Left lung (tissue), 10 donors: ENCODE results near the gene NRG3. TPM values are rescaled to one million over a fixed set of nuclear protein-coding genes. Genes with fewer than 3 reads are reported as not detected.
"Not testable (repeated sequence)": the region's sequence is repeated elsewhere in the genome, so short reads cannot be mapped to it uniquely, and the experiment has no call there.

ENCODE experiments used
- ATAC-seq: fragments of 200-7000 bp; cut with Tn5 transposase; one replicate; pipeline ENCODE4 v1.9.1; 2020; ENCODE audit warnings: moderate library complexity
- DNase-seq, 4 donors: peaks; one replicate each; pipeline ENCODE4 v3.0.0-alpha.2; 2013 to 2020
- H3K27ac ChIP-seq, 2 donors: fragments of 200-600 bp; sonication (generic) in 1 of 2; one replicate each; pipeline versions ENCODE4 v1.5.0 to v1.8.0; 2020 to 2021
- H3K27me3 ChIP-seq, 2 donors: fragments of 200-600 bp; sonication (generic) in 1 of 2; one replicate each; pipeline versions ENCODE4 v1.5.0 to v1.8.0; 2020 to 2021
- H3K36me3 ChIP-seq, 2 donors: fragments of 200-600 bp; sonication (generic) in 1 of 2; one replicate each; pipeline versions ENCODE4 v1.5.0 to v1.8.0; 2020 to 2021
- H3K4me1 ChIP-seq, 2 donors: fragments of 200-600 bp; one replicate each; pipeline ENCODE4 v1.8.0; 2021
- H3K4me3 ChIP-seq, 2 donors: fragments of 200-600 bp; sonication (generic) in 1 of 2; one replicate each; pipeline versions ENCODE4 v1.5.0 to v1.8.0; 2020 to 2021; ENCODE audit warnings: mild to moderate bottlenecking in 1 of 2
- H3K9me3 ChIP-seq, 2 donors: fragments of 200-600 bp; sonication (generic) in 1 of 2; one replicate each; pipeline versions ENCODE4 v1.5.0 to v1.8.0; 2020 to 2021
- CTCF ChIP-seq, 2 donors: fragments of 200-600 bp; sonication (generic) in 1 of 2; IDR thresholded peaks; one replicate each; pipeline versions ENCODE4 v1.5.0 to v1.8.0; 2021; ENCODE audit warnings: antibody characterized with exemption in 2 of 2
- intact Hi-C, 2 donors: fragments of 100-400 bp; cut with DNase I; formaldehyde crosslinking; loops; one replicate each; pipeline versions ENCODE4 v1.11.2 to v1.14.2; 2022
- polyA plus RNA-seq, 6 donors: library from polyadenylated mRNA; unstranded; fragments of 120-200 nt; gene quantifications; one replicate each; pipeline ENCODE4 v1.2.1, GENCODE V29; 2013; ENCODE audit not compliant: insufficient read length in 6 of 6
- total RNA-seq, 2 donors: library from RNA; stranded (reverse); fragmentation: NEBNext Ultra II Directional; extraction: Animal tissue kit (Norgen Biotek cat#: 25700); gene quantifications; one replicate each; pipeline ENCODE4 v1.2.1, GENCODE V29; 2021
- donor health status: DM: no; HTN: yes; CAD: no.
- donor health status: DM: no; HTN: no; CAD: no.

The NRG3 gene
- total and polyA plus RNA-seq, 8 donors: 1.0 to 1.7 (median 1.1) TPM

- H3K36me3 ChIP-seq: no peaks in the 10 kb centered on the region
- H3K27me3 ChIP-seq: no peaks in the 10 kb centered on the region
- DNase-seq: no peak
- H3K27ac ChIP-seq: no peak overlapping the region
- no peak for TF ChIP-seq CTCF (IDR thresholded peaks at IDR 0.05)
- intact Hi-C loops: no loop called here
- H3K9me3 ChIP-seq: no peaks in the 10 kb centered on the region
- H3K4me1 ChIP-seq: no peaks in the 10 kb centered on the region
- ATAC-seq: no peak
- H3K4me3 ChIP-seq: no peak overlapping the region
Measured at GRCh38 chr10:82953909-82954308, 1078.9 kb downstream of the NRG3 start.

DNA sequence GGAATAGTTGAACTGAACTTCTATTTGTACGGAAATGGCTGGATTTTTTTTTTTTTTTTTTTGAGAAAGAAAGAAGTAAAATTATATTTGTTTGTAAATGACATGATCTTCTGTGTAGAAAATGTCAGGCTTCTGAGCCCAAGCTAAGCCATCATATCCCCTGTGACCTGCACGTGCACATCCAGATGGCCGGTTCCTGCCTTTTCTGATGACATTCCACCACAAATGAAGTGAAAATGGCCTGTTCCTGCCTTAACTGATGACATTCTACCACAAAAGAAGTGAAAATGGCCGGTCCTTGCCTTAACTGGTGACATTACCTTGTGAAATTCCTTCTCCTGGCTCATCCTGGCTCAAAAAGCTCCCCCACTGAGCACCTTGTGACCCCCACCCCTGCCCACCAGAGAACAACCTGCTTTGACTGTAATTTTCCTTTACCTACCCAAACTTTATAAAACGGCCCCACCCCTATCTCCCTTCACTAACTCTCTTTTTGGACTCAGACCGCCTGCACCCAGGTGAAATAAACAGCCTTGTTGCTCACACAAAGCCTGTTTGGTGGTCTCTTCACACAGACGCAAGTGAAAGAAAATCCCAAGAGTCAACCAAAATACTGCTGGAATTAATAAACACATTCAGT lies 1085.5 kb downstream of the NRG3 start:
- not testable (repeated sequence) for DNase-seq, ATAC-seq

GRCh38 chr10:82961864-82962263 lies 1086.9 kb downstream of the NRG3 start:
- intact Hi-C loops: no loop called here
- Histone ChIP-seq H3K4me1 (no peaks in the 10 kb centered on the region), H3K9me3 (no peaks in the 10 kb centered on the region), H3K4me3 (no peak overlapping the region), H3K27ac (no peak overlapping the region), H3K36me3 (no peaks in the 10 kb centered on the region), H3K27me3 (no peaks in the 10 kb centered on the region)
- ATAC-seq (no peak), DNase-seq (no peak)
- TF ChIP-seq CTCF (IDR thresholded peaks at IDR 0.05): no peak

More for the DNA sequence above, 1085.5 kb downstream of the NRG3 start:
- intact Hi-C loops, H3K27ac ChIP-seq, H3K4me1 ChIP-seq, H3K4me3 ChIP-seq, H3K9me3 ChIP-seq, H3K36me3 ChIP-seq, H3K27me3 ChIP-seq: not testable (repeated sequence)

GRCh38 chr10:82966130-82966529 lies 1091.1 kb downstream of the NRG3 start:
- intact Hi-C loops: no loop called here
- ATAC-seq (no peak), DNase-seq (no peak)
- H3K4me3 ChIP-seq: no peak overlapping the region
- H3K27me3 ChIP-seq: no peaks in the 10 kb centered on the region
- no peak overlapping the region for H3K27ac ChIP-seq
- no peak for TF ChIP-seq CTCF (IDR thresholded peaks at IDR 0.05)
- no peaks in the 10 kb centered on the region for H3K4me1 ChIP-seq
- H3K36me3 ChIP-seq: no peaks in the 10 kb centered on the region
- H3K9me3 ChIP-seq: no peaks in the 10 kb centered on the region

GRCh38 chr10:82968533-82968932 lies 1093.5 kb downstream of the NRG3 start:
- no peak for ATAC-seq
- H3K4me3 ChIP-seq: no peak overlapping the region
- no peaks in the 10 kb centered on the region for H3K27me3 ChIP-seq
- intact Hi-C loops: no loop called here
- no peaks in the 10 kb centered on the region for H3K4me1 ChIP-seq
- no peak for TF ChIP-seq CTCF (IDR thresholded peaks at IDR 0.05)
- no peak overlapping the region for H3K27ac ChIP-seq
- no peaks in the 10 kb centered on the region for H3K9me3 ChIP-seq
- no peaks in the 10 kb centered on the region for H3K36me3 ChIP-seq
- DNase-seq: peak in 2 of 4 donors; percentile 12 to 17

DNA sequence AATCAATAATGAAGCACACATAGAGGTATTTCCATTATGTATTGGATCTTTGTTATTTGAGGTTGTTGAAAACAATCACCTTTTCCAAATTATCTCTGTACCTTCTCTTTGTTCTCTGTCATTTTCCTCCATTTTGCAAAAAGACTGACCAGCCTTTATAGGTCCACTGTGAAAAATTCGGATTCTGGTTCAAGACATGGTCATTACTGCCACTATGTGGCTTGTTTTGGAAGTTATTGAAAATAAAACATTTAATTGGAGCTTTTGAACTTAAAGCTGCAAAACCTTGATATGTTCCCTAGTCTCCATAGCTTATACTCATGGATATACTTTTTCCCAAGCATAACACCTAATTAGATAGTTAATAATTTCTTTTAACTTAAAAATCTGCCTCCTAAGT lies 1094.4 kb downstream of the NRG3 start:
- peak; percentile 35 for ATAC-seq
- DNase-seq: no peak

More for the DNA sequence above, 1094.4 kb downstream of the NRG3 start:
- no peak overlapping the region for H3K27ac ChIP-seq
- H3K27me3 ChIP-seq: no peaks in the 10 kb centered on the region
- no peaks in the 10 kb centered on the region for H3K9me3 ChIP-seq
- no peaks in the 10 kb centered on the region for H3K36me3 ChIP-seq
- no peaks in the 10 kb centered on the region for H3K4me1 ChIP-seq
- intact Hi-C loops: no loop called here
- peak; percentile 13 for TF ChIP-seq CTCF (IDR thresholded peaks at IDR 0.05)
- H3K4me3 ChIP-seq: no peak overlapping the region
